ENCODE data around the gene ROCK2.

- TF ChIP-seq EZH2 (IDR thresholded peaks at IDR 0.05; ENCODE audit: borderline replicate concordance, insufficient read depth, low read depth, low read length, poor library complexity, severe bottlenecking) = no peak
- no peak for TF ChIP-seq CTCF (IDR thresholded peaks at IDR 0.05)
These were observed 23.5 kb downstream of the ROCK2 start for GRCh38 chr2:11320698-11321492.
